Keratinocyte (primary cell): Measurements from ENCODE around the gene SLC16A4.

Experiments
- EZH2 ChIP-seq: IDR thresholded peaks from one replicate; pipeline ENCODE4 v1.6.1; 2012; ENCODE audit warnings: inconsistent platforms, mild to moderate bottlenecking, low read length, moderate library complexity
- TF ChIP-seq, protein P1 (sequence below), 3 experiments: IDR thresholded peaks in 1 of 3; conservative IDR thresholded peaks in 1 of 3; optimal IDR thresholded peaks in 1 of 3; 2 replicates in 2 of 3; 3 replicates in 1 of 3; pipeline versions ENCODE3 to v1.5.1; 2011; ENCODE audit warnings: low read length in 3 of 3, mild to moderate bottlenecking in 3 of 3, moderate library complexity in 2 of 3, control low read depth in 1 of 3, inconsistent platforms in 1 of 3; ENCODE audit not compliant: insufficient read depth in 2 of 3; ENCODE audit errors: extremely low read depth in 1 of 3

DNA sequence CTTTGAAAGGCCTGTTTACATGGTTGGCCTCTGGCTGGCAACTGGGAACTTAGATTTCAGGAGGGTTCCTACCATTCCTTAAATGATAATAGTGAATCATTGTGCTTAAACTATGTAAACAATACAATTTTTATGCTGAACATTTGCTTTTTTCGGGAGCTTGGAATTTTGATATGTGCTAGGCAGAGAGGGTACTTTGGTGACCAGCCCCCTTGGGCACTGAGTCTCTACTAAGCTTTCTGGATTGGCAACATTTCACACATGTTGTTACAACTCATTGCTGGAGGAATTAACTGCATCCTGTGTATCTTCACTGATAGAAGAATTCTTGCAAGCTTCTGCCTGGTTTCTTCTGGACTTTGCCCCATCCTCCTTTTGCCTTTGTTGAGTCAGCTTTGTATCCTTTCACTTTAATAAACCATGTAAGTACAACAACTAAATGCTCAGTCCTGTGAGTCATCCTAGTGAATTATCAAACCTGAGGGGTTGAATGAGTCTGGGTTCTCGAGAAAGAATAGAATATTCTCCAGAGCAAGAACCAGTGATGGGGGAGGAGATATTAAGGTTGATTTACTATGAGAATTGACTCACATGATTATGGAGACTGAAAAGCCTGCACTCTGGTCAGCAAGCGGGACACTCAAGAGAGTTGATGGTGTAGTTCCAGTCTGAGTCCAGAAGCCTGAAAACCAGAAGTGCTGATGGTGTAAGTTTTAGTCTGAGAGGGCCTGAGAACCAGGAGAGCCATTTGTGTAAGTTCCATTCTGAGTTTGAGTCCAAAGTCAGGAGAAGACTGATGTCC is 3.1 kb upstream of the SLC16A4 start:
- TF ChIP-seq, protein P1, sequence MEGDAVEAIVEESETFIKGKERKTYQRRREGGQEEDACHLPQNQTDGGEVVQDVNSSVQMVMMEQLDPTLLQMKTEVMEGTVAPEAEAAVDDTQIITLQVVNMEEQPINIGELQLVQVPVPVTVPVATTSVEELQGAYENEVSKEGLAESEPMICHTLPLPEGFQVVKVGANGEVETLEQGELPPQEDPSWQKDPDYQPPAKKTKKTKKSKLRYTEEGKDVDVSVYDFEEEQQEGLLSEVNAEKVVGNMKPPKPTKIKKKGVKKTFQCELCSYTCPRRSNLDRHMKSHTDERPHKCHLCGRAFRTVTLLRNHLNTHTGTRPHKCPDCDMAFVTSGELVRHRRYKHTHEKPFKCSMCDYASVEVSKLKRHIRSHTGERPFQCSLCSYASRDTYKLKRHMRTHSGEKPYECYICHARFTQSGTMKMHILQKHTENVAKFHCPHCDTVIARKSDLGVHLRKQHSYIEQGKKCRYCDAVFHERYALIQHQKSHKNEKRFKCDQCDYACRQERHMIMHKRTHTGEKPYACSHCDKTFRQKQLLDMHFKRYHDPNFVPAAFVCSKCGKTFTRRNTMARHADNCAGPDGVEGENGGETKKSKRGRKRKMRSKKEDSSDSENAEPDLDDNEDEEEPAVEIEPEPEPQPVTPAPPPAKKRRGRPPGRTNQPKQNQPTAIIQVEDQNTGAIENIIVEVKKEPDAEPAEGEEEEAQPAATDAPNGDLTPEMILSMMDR (optimal IDR thresholded peaks at IDR 0.05 in 1 of 3, IDR thresholded peaks at IDR 0.05 in 1 of 3, conservative IDR thresholded peaks at IDR 0.05 in 1 of 3; ENCODE audit: extremely low read depth in 1 of 3, insufficient read depth in 2 of 3, low read length in 3 of 3) = no peak
- no peak for TF ChIP-seq EZH2
